ENCODE data around the gene PRKCB.
A peak's percentile ranks its signal among the peaks of the same experiment; 100 is the strongest.
"Not testable (repeated sequence)": the region's sequence is repeated elsewhere in the genome, so short reads cannot be mapped to it uniquely, and the experiment has no call there.

Gene PRKCB

GRCh38 chr16:24009955-24010354 lies 174.2 kb downstream of the PRKCB start:
- DNase-seq (ENCODE audit: low read depth) = no peak

- DNase-seq (ENCODE audit: low read depth) = peak; percentile 5
These were observed 174.8 kb downstream of the PRKCB start for GRCh38 chr16:24010440-24011089.

GRCh38 chr16:24011237-24011636 lies 175.5 kb downstream of the PRKCB start:
- DNase-seq (ENCODE audit: low read depth) = no peak

GRCh38 chr16:24013054-24013636 lies 177.4 kb downstream of the PRKCB start:
- DNase-seq (ENCODE audit: low read depth) = no peak

GRCh38 chr16:24013864-24014645 lies 178.3 kb downstream of the PRKCB start:
- no peak for DNase-seq (ENCODE audit: low read depth)

GRCh38 chr16:24014955-24015354 lies 179.2 kb downstream of the PRKCB start:
- not testable (repeated sequence) for DNase-seq (ENCODE audit: low read depth)

GRCh38 chr16:24015923-24016322 lies 180.1 kb downstream of the PRKCB start:
- no peak for DNase-seq (ENCODE audit: low read depth)

GRCh38 chr16:24018485-24018884 lies 182.7 kb downstream of the PRKCB start:
- no peak for DNase-seq (ENCODE audit: low read depth)

GRCh38 chr16:24022797-24023196 lies 187.0 kb downstream of the PRKCB start:
- no peak for DNase-seq (ENCODE audit: low read depth)

GRCh38 chr16:24023621-24024020 lies 187.8 kb downstream of the PRKCB start:
- DNase-seq (ENCODE audit: low read depth) = no peak

- DNase-seq (ENCODE audit: low read depth) = no peak
These were observed 189.2 kb downstream of the PRKCB start for GRCh38 chr16:24024971-24025370.

GRCh38 chr16:24027466-24027865 lies 191.7 kb downstream of the PRKCB start:
- DNase-seq (ENCODE audit: low read depth) = no peak

GRCh38 chr16:24029841-24030240 lies 194.1 kb downstream of the PRKCB start:
- not testable (repeated sequence) for DNase-seq (ENCODE audit: low read depth)

- DNase-seq (ENCODE audit: low read depth) = no peak
These were observed 199.5 kb downstream of the PRKCB start for GRCh38 chr16:24035127-24035842.

- no peak for DNase-seq (ENCODE audit: low read depth)
These were observed 200.3 kb downstream of the PRKCB start for GRCh38 chr16:24036038-24036543.

GRCh38 chr16:24036614-24037013 lies 200.8 kb downstream of the PRKCB start:
- DNase-seq (ENCODE audit: low read depth) = no peak

- no peak for DNase-seq (ENCODE audit: low read depth)
These were observed 201.6 kb downstream of the PRKCB start for GRCh38 chr16:24037335-24037734.

- DNase-seq (ENCODE audit: low read depth) = no peak
These were observed 206.2 kb downstream of the PRKCB start for GRCh38 chr16:24041834-24042631.

- no peak for DNase-seq (ENCODE audit: low read depth)
These were observed 208.7 kb downstream of the PRKCB start for GRCh38 chr16:24044467-24044866.

- no peak for DNase-seq (ENCODE audit: low read depth)
These were observed 209.9 kb downstream of the PRKCB start for GRCh38 chr16:24045641-24046040.

GRCh38 chr16:24046442-24046841 lies 210.7 kb downstream of the PRKCB start:
- DNase-seq (ENCODE audit: low read depth) = no peak

- no peak for DNase-seq (ENCODE audit: low read depth)
These were observed 213.3 kb downstream of the PRKCB start for GRCh38 chr16:24049113-24049512.

Measured in GM04503 (cell line).